HepG2 (cell line): ENCODE measurements around the gene NME4. TPM values are rescaled to one million over a fixed set of nuclear protein-coding genes. Genes with fewer than 3 reads are reported as not detected.

Source experiments
- BRD4 ChIP-seq: sonication (generic); formaldehyde crosslinking; IDR thresholded peaks from 2 replicates; pipeline ENCODE4 v1.4.0; 2020; ENCODE audit warnings: missing genetic modification reagents
- CCDC6 ChIP-seq: sonication (generic); formaldehyde crosslinking; IDR thresholded peaks from 2 replicates; pipeline ENCODE4 v1.8.1; 2022; ENCODE audit warnings: mild to moderate bottlenecking, missing genetic modification reagents, moderate library complexity
- MXD1 ChIP-seq: sonication (generic); formaldehyde crosslinking; IDR thresholded peaks from 2 replicates; pipeline ENCODE4 v1.4.0; 2020; ENCODE audit warnings: mild to moderate bottlenecking, missing genetic modification reagents
- NCOA1 ChIP-seq: sonication (generic); formaldehyde crosslinking; IDR thresholded peaks from 2 replicates; pipeline ENCODE4 v1.9.0; 2021; ENCODE audit warnings: missing genetic modification reagents
- PAWR ChIP-seq: sonication (generic); formaldehyde crosslinking; IDR thresholded peaks from 2 replicates; pipeline ENCODE4 v1.4.0; 2020; ENCODE audit warnings: missing genetic modification reagents, mild to moderate bottlenecking, borderline replicate concordance
- PREB ChIP-seq: sonication (generic); formaldehyde crosslinking; IDR thresholded peaks from 2 replicates; pipeline ENCODE4 v1.4.0; 2020; ENCODE audit warnings: missing genetic modification reagents
- PRMT3 ChIP-seq: sonication (generic); formaldehyde crosslinking; IDR thresholded peaks from 2 replicates; pipeline ENCODE4 v1.8.1; 2022; ENCODE audit warnings: low read depth, mild to moderate bottlenecking, moderate library complexity, missing genetic modification reagents, borderline replicate concordance
- RAD21 ChIP-seq: fragments of 450-650 bp; formaldehyde crosslinking; IDR thresholded peaks from 2 replicates; pipeline ENCODE4 v1.5.0; 2020; ENCODE audit warnings: mild to moderate bottlenecking
- RARG ChIP-seq: sonication (generic); formaldehyde crosslinking; IDR thresholded peaks from 2 replicates; pipeline ENCODE4 v1.4.0; 2020; ENCODE audit warnings: low read depth, mild to moderate bottlenecking, missing genetic modification reagents
- RCOR2 ChIP-seq: IDR thresholded peaks from 2 replicates; pipeline ENCODE4 v1.6.1; 2016; ENCODE audit warnings: missing biosample characterization, missing genetic modification reagents
- STAT5B ChIP-seq: sonication (generic); formaldehyde crosslinking; IDR thresholded peaks from 2 replicates; pipeline ENCODE4 v1.4.0; 2020; ENCODE audit warnings: missing genetic modification reagents
- SYNCRIP ChIP-seq: fragments of 200-400 bp; formaldehyde crosslinking; IDR thresholded peaks from 2 replicates; pipeline ENCODE4 v1.6.1; 2018; ENCODE audit warnings: mild to moderate bottlenecking, low read depth, low read length; ENCODE audit not compliant: insufficient read depth
- TFE3 ChIP-seq: IDR thresholded peaks from 2 replicates; pipeline ENCODE4 v1.6.1; 2016
- TIGD3 ChIP-seq: sonication (generic); formaldehyde crosslinking; IDR thresholded peaks from 2 replicates; pipeline ENCODE4 v1.5.1; 2020; ENCODE audit warnings: mild to moderate bottlenecking, missing genetic modification reagents, borderline replicate concordance
- YY1 ChIP-seq: IDR thresholded peaks from 2 replicates; pipeline ENCODE4 v1.6.1; 2011; ENCODE audit warnings: low read length, low read depth, moderate library complexity, mild to moderate bottlenecking; ENCODE audit not compliant: insufficient read depth, insufficient replicate concordance
- ZNF484 ChIP-seq: sonication (generic); formaldehyde crosslinking; IDR thresholded peaks from 2 replicates; pipeline ENCODE4 v1.5.1; 2020; ENCODE audit warnings: mild to moderate bottlenecking, low read depth, missing genetic modification reagents, borderline replicate concordance
- ZNF546 ChIP-seq: sonication (generic); formaldehyde crosslinking; conservative IDR thresholded peaks from 2 replicates; pipeline ENCODE4 v1.8.1; 2023; ENCODE audit warnings: mild to moderate bottlenecking, missing genetic modification reagents
- ZNF615 ChIP-seq: sonication (generic); formaldehyde crosslinking; IDR thresholded peaks from 2 replicates; pipeline ENCODE4 v1.5.0; 2020; ENCODE audit warnings: mild to moderate bottlenecking, missing genetic modification reagents, borderline replicate concordance
- polyA plus RNA-seq, 8 experiments: library from polyadenylated mRNA; depleted of rRNA in 3 of 8; stranded (reverse) in 7 of 8; unstranded in 1 of 8; fragments of >200 nt; fragmentation: Illumina TruSeq in 4 of 8; extraction: Trizol in 4 of 8; gene quantifications; 2 replicates each; pipeline versions ENCODE4 v1.2.1 to v1.2.3, GENCODE V29; 2011 to 2016; ENCODE audit warnings: low read depth in 4 of 8, missing spikeins in 1 of 8, mixed read lengths in 1 of 8; ENCODE audit not compliant: insufficient read depth in 1 of 8
- total RNA-seq, 5 experiments: library from RNA; depleted of rRNA; stranded (reverse); fragments of >200 nt; fragmentation: Illumina TruSeq; extraction: Trizol; gene quantifications; 2 replicates each; pipeline ENCODE4 v1.2.3, GENCODE V29; 2016; ENCODE audit warnings: low read depth in 1 of 5
- TF ChIP-seq, protein P1 (sequence below): sonication (generic); formaldehyde crosslinking; conservative IDR thresholded peaks from 2 replicates; pipeline ENCODE4 v1.5.0; 2020; ENCODE audit warnings: missing genetic modification reagents
- TF ChIP-seq, protein P2 (sequence below): sonication (generic); formaldehyde crosslinking; IDR thresholded peaks from 2 replicates; pipeline ENCODE4 v1.4.0; 2020; ENCODE audit warnings: missing genetic modification reagents

Gene NME4
- total and polyA plus RNA-seq, 2 of the 13 experiments (the other 11 are each of a cell fraction or from before 2014, with no cell fraction given): 121 to 263 TPM

DNA sequence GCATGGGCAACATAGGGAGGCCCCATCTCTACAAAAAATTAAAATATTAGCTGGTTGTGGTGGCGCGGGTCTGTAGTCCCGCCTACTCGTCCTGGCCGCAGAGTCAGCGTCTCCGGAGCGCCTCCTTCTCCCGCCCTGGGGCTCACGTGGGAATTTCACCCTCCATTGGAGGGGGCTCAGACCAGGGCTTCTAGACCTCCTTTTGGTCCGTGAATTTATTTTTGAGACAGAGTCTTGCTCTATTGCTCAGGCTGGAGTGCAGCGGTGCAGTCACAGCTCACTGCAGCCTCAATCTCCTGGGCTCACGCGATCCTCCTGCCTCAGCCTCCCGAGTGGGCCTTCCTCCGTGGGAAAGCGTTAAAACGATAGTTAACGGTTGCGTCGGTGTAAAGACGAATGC lies 394 bp upstream of the NME4 start (continued):
- TF ChIP-seq TFE3 (CRISPR knock-in tag) (0 out of 2 replicates have a peak, but pooled peaks have one; percentile 33), PREB (CRISPR knock-in tag) (no peak), RARG (no peak), ZNF546 (CRISPR knock-in tag) (no peak), BRD4 (CRISPR knock-in tag) (no peak), MXD1 (no peak), NCOA1 (no peak), STAT5B (CRISPR knock-in tag) (no peak), SYNCRIP (no peak), ZNF615 (no peak), TIGD3 (no peak), RAD21 (CRISPR knock-in tag) (no peak), CCDC6 (CRISPR knock-in tag) (no peak), YY1 (peak; percentile 25), ZNF484 (CRISPR knock-in tag) (no peak), PAWR (CRISPR knock-in tag) (no peak), RCOR2 (CRISPR knock-in tag) (no peak), PRMT3 (no peak)
- TF ChIP-seq, protein P1, sequence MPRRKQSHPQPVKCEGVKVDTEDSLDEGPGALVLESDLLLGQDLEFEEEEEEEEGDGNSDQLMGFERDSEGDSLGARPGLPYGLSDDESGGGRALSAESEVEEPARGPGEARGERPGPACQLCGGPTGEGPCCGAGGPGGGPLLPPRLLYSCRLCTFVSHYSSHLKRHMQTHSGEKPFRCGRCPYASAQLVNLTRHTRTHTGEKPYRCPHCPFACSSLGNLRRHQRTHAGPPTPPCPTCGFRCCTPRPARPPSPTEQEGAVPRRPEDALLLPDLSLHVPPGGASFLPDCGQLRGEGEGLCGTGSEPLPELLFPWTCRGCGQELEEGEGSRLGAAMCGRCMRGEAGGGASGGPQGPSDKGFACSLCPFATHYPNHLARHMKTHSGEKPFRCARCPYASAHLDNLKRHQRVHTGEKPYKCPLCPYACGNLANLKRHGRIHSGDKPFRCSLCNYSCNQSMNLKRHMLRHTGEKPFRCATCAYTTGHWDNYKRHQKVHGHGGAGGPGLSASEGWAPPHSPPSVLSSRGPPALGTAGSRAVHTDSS: no peak
- TF ChIP-seq, protein P2, sequence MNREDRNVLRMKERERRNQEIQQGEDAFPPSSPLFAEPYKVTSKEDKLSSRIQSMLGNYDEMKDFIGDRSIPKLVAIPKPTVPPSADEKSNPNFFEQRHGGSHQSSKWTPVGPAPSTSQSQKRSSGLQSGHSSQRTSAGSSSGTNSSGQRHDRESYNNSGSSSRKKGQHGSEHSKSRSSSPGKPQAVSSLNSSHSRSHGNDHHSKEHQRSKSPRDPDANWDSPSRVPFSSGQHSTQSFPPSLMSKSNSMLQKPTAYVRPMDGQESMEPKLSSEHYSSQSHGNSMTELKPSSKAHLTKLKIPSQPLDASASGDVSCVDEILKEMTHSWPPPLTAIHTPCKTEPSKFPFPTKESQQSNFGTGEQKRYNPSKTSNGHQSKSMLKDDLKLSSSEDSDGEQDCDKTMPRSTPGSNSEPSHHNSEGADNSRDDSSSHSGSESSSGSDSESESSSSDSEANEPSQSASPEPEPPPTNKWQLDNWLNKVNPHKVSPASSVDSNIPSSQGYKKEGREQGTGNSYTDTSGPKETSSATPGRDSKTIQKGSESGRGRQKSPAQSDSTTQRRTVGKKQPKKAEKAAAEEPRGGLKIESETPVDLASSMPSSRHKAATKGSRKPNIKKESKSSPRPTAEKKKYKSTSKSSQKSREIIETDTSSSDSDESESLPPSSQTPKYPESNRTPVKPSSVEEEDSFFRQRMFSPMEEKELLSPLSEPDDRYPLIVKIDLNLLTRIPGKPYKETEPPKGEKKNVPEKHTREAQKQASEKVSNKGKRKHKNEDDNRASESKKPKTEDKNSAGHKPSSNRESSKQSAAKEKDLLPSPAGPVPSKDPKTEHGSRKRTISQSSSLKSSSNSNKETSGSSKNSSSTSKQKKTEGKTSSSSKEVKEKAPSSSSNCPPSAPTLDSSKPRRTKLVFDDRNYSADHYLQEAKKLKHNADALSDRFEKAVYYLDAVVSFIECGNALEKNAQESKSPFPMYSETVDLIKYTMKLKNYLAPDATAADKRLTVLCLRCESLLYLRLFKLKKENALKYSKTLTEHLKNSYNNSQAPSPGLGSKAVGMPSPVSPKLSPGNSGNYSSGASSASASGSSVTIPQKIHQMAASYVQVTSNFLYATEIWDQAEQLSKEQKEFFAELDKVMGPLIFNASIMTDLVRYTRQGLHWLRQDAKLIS (CRISPR knock-in tag): no peak
